Ovary (tissue), 3 donors: ENCODE data around the gene LBHD1.

ENCODE experiments used
- CTCF ChIP-seq, 3 donors: fragments of 450-650 bp in 2 of 3; fragments of 200-600 bp in 1 of 3; IDR thresholded peaks; one replicate each; pipeline versions ENCODE4 v1.5.1 to v1.8.0; 2016 to 2022; ENCODE audit warnings: antibody characterized with exemption in 3 of 3, mild to moderate bottlenecking in 1 of 3
- EP300 ChIP-seq: sonication (generic); formaldehyde crosslinking; IDR thresholded peaks from one replicate; pipeline ENCODE4 v1.6.1; 2017; ENCODE audit warnings: antibody characterized with exemption
- donor health status: DM: no; HTN: no; CAD: no.

GRCh38 chr11:62715150-62716130, 43.4 kb upstream of the LBHD1 start:
- TF ChIP-seq CTCF (IDR thresholded peaks at IDR 0.05) (no peak), EP300 (no peak)
